GM19099 (cell line): ENCODE results near the gene GAREM1.

Experiments used
- POLR2A ChIP-seq: IDR thresholded peaks from 3 replicates; pipeline ENCODE4 v1.6.1; 2011; ENCODE audit warnings: low read depth; ENCODE audit not compliant: insufficient read length; ENCODE audit errors: extremely low read depth

GAREM1 gene

GRCh38 chr18:32439241-32439640, 31.4 kb downstream of the GAREM1 start:
- TF ChIP-seq POLR2A, result no peak

- no peak for TF ChIP-seq POLR2A
These were observed 32.5 kb downstream of the GAREM1 start for GRCh38 chr18:32438173-32438572.

- no peak for TF ChIP-seq POLR2A
These were observed 33.4 kb downstream of the GAREM1 start for GRCh38 chr18:32437100-32437834.

DNA sequence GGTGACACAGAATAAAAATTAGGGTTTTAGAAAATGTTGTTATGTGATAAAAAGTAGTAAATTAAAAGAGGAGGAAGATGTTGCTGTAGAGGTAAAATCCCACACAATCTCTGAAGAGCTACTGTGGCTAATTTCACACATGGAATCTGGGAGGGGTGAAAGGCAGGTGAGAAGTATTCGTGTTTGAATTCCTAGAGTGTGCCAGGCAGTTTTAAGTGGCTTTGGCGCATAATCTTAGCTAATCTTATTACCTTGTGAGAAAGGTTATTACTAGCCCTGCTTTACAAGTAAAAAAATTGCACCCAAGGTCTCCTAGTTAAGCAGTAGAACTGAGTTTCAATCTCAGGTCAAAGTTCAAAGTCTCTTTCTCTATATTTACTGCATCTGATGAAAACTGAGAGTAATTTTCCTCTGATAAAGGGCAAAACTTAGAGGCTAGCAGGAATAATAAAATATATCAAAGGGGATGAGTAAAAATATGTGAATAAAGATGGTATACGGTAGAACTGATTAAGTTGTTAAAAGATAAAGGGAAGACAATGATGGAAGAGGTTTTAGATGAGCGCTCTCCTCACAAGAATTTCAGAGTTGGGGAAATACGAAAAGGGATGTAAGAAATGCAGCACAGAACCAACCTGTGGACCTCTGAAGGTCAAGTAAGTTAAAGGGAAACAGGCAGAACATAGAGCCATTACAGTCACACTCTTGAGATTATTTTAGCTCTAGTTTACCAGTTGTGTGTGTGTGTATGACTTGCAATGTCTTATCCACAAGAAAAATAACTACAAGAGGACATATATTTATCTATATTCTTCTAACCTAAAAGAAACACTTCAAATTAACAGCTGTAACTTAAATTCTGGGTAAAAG, 34.8 kb downstream of the GAREM1 start:
- TF ChIP-seq POLR2A, result no peak

DNA sequence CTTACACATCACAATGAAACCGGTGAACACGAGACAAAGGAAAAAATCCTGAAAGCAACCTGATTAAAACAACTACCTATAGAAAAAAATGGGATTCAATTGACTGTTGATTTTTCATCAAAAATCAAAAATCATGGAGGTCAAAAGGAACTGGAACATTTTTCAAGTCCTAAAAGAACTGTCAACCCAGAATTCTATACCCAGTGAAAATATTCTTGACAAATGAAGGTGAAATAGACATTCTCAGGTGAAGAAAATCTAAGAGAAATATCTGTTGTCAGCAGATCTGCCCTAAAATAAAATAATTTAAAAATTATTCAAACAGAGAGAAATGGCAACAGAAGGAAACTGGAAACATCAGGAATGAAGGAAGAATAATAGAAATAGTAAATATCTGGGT, 38.9 kb downstream of the GAREM1 start:
- no peak for TF ChIP-seq POLR2A

- no peak for TF ChIP-seq POLR2A
These were observed 41.3 kb downstream of the GAREM1 start for GRCh38 chr18:32429402-32429801.

DNA sequence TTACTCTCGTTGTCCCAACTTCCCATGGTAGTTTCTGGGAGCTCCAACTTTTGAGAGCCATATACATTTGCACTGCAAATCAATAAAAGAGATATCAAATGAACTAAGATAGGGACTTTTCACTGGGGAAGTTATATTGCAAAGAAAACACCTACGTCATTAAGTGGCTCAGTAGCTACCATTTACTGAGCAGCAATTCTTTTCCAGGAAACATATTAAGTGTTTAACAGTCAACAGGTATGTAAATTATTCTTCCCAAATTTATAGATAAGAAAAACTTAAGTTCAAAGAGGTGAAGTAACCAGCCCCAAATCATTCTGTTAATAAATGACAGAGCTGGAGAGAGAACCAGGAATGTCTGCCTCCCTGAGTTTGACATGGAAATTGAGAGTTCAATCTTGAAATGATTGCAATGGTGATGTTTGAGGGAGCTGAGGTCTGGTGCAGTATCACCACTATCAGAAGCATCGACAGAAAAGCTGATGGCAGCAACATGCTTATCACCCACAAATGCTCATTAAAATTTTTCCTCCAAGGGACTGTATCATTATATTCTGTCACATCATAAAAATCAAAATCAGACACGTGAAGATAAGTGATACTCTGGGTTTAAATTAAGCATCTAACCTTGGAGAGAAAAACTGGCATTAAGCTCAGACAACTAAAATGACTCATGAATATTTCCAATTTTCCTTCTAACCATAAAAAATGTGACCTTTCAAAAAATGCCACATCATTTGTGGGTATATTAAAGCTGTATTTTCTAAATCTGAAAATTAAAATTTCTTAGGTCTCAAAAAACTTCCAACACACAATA, 43.4 kb downstream of the GAREM1 start:
- TF ChIP-seq POLR2A, result no peak

GRCh38 chr18:32425466-32425865, 45.2 kb downstream of the GAREM1 start:
- TF ChIP-seq POLR2A, result no peak

GRCh38 chr18:32424696-32425095, 46.0 kb downstream of the GAREM1 start:
- no peak for TF ChIP-seq POLR2A

GRCh38 chr18:32422978-32423740, 47.5 kb downstream of the GAREM1 start:
- TF ChIP-seq POLR2A, result no peak

- TF ChIP-seq POLR2A, result no peak
These were observed 48.5 kb downstream of the GAREM1 start for GRCh38 chr18:32422201-32422600.

- TF ChIP-seq POLR2A, result no peak
These were observed 50.5 kb downstream of the GAREM1 start for GRCh38 chr18:32420084-32420750.

DNA sequence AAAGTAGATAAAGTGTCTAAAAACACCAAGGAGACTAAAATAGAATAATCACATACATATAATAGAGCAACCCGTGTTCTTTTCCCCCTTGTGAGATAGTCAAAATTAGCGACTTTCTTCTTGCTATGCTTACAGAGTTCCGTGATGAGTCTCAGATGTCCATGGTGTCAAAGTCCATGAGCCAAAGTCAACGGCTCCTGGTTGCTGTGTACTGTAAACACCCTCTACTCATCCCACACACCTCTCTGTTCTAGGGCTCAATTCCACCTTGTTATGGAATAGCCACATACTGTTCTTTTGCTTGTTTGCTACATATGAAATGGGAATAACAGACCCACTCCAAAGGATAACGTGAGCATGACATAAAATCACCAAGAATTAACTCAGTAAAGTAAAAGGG, 52.5 kb downstream of the GAREM1 start:
- TF ChIP-seq POLR2A, result no peak

DNA sequence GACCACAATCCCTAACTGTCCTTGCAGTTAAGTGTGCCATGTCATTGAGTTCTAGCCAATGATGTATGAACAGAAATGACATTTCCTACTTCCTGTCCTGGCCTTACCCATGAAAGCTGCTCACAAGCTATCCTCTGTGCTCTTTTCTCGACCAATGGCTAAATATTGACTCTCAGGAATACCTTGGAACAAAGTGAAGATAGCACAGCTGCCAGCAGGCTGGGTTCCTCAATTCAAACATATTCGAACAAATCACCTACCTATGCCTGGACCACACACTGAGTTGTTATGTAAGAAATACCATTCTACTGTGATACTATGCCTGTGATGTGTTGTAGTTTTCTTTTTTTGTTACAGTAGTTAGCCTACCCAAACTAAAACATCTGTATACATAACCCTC, 65.1 kb downstream of the GAREM1 start:
- TF ChIP-seq POLR2A, result no peak

DNA sequence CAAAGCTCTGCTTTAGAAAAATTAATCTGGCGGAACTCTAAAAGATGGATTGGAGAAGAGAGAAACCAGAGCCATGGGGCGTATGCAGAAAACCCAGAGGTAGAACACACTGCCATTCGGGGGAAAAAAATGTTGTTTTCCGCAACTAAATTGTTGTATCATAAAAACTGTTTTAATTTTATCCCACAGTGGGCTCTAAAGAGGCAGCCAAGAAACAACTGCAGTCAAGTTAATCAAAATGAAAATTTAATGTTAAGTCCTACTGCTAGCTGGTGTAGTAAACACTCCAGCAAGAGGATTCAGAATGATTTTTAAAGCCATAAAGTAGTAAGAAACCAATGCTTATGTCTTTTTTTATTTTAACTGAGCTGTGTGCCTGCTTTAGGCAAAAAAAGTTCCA, 69.1 kb downstream of the GAREM1 start:
- no peak for TF ChIP-seq POLR2A

GRCh38 chr18:32393407-32393806, 77.3 kb downstream of the GAREM1 start:
- no peak for TF ChIP-seq POLR2A
